ENCODE data around the gene KEL. TPM values are rescaled to one million over a fixed set of nuclear protein-coding genes. Genes with fewer than 3 reads are reported as not detected.
A peak's percentile ranks its signal among the peaks of the same experiment; 100 is the strongest.

KEL gene
- total RNA-seq, 1 experiment from 2014 or later, result 0.21 TPM

DNA sequence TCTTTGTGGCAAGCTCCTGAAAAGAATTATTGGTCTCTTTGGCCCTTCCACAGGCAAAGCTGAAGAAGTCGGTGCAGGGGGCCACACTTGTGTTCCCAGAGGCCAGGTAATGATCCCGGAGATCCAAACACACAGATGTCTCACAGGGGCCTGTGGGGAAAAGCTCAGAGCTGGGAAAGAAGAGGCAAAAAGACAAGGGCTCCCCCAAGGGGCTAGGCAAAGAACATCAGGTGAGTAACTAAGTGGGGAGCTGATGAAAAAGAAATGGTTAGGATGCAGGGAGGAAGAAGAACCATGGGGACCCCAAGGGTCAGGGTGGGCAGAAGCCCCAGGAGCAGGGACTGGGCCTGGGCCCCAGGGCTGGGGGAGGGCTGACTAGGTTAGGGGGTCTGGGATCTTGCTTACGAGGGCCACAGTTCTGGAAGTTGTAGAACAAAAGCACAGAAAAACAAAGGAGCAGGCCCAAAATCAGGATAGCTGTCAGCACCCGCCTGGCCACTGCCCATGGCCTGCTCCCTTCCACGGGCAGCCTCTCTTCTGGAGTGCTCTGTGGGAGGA, 1.1 kb downstream of the KEL start:
- no peak for DNase-seq (ENCODE audit: low spot score)

DNA sequence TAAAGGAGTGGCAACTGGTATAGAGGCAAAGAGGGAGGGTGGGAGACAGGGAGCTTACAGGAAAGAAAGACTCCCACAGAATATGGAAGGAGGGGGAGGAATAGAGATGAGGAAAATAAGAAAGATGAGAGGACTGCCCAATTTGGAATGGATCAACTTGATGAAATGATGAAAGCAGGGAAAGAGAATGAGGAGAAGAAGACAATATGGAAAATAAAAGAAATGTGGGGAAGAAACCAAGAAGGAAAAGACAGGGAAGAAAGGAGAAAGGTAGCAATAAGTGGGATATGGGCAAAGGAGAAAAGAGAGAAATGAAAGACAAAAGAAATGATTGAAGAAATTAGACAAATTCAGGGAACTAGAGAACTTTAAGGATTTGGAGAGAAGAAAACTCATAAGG, 3.0 kb downstream of the KEL start:
- no peak for DNase-seq (ENCODE audit: low spot score)

DNA sequence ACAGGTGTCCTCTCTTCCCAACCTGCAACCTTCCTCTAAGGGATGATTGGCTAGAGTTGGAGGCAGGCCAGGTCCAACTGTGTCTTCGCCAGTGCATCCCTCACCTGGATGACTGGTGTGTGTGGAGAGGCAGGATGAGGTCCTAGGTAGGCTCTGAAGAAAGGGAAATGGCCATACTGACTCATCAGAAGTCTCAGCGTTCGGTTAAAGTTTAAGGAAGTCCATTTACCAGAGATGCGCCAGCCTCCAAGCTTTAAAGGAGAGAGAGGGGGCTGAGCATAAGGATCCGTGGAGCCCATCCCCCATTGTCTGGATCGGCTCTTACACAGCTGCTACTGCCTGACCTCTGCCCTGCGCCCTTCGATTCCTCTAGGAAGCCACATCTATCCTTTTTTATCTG, 4.4 kb downstream of the KEL start:
- no peak for DNase-seq (ENCODE audit: low spot score)

DNA sequence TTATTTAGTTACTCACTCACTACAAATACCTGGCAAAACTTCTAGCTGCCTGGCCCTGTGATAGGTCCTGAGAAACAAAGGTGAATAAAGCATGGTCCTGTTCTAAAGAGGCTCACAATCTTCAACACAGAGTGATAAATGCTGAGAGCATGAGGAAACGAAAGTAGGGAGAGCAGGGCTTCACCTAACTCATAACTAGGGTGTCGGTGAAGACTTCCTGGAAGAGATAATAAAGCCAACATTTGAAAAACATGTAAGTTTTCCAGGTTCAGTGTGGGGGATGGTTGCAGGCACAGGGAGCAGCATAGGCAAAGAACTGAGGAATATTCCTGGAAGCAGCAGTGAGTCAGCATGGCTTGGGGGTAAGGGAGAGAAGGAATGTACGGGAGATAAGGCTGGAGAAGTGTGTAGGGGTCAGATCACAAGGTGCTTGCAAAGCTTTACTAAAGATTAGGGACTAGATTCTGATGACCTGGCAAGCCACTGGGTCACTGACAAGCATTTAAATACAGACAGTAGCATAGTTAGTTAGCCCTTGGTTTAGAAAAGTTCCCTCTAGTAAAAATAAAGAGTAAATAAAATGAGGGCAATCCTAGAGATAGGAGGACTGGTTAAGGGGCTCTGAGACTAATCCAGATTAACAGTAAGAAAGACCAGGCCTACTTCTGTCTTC, 5.1 kb downstream of the KEL start:
- DNase-seq (ENCODE audit: low spot score), result peak; percentile 33

DNA sequence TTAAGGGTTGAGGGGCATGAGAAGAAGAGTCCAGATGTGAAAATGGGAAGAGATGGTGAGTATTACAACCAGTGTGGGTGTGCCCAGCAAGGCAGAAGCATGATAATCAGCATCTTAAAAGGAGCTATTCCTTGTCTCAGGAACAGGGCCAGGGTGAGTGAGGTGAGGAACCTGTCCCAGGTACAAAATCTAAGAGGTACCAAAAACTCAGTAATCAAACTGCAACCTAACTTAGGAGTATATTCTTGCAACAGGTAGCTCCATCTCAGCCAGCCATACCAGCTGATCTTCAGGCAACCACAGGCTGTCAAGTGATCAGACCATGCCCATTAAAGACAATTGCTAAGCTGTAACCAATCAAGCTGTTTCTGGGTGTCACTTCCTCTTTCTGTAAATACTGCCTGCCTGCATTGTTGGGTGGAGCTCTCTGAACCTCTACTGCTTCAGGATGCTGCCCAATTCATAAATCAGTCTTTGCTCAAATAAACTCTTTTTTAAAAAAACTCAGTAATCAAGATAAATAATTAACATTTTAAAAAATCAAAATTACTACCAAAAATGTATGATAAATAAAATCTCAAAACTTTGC, 7.4 kb downstream of the KEL start:
- no peak for DNase-seq (ENCODE audit: low spot score)

DNA sequence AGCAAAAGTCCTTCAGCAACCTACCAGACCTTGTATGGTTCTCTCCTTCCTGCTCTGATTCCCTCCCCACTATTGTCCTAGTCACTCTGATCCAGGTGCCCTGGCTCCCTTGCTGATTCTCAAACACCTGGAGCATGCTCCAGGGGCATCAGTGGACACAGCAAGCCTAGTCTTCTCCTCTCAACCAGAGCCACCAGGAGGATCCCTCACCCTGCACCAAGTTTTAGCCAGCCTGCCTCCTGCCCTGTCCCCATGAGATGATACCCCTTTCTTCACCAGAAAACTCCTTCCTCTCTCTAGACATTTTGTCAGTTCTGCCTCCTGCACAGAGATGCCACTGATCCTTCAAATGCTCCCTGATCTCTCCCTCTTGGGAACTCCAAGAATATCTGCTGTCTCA, 11.9 kb downstream of the KEL start:
- no peak for DNase-seq (ENCODE audit: low spot score)

DNA sequence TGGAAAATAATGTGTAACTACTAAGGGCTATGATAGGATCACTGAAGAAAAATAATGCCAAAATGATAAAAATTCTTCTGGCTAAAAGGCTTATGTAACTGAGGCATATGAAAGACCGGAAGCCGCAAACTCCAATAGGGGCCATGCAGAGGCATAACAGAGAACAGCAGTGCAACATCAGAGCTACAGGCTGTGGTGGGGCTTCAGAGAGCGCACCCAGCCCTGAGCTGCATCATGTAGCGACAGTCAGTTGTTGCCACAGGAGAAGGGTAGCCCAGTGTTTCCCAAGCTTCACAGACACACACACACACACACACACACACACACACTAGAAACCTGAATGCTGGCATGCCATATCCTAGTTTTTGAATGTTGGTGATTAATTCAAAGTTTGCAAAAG, 13.6 kb downstream of the KEL start:
- no peak for DNase-seq (ENCODE audit: low spot score)

DNA sequence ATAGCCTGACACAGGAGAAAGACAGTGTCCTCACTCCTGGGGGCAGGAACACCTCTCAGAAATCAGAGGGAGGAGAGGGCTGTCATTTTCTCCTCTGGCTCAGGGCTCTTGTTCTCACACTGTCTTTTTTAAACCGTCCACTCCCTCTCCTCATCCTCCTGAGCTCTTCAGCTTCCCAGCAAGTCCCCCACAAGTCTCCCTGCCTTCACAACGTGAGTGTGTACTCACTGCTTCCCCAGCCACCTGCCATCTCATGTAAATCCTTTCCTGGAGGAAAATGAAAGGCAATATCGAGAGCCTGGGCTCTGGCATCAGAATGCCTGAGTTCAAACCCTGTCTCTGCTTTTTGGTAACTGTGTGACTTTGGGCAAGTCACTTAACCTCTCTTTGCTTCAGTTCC, 17.2 kb downstream of the KEL start:
- DNase-seq (ENCODE audit: low spot score), result no peak

DNA sequence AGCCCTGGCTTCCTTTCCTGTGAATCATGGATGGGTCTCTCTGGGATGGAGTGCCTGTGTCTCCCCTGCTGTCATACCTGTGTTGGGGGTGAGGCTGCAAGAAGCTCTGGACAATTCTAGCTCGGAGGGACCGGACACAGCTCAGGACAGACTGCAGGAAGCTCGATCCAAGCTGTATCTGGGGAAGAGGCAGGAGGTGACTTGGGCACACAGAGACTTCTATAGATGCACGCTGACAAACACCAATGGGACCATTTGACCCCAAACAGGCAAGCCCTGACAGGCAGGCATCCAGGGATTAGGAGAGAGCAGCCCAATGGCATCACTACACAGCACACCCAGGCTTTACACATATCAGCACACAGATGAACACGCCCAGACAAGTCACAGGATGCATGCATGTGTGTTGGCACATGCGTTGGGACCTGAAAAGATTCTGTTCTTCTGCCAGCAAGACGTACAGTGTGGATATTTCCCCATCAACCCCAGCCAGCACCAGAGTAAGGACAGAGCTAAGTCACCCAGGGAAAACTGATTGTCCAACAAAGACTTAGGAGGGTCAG, 18.4 kb downstream of the KEL start:
- no peak for DNase-seq (ENCODE audit: low spot score)

DNA sequence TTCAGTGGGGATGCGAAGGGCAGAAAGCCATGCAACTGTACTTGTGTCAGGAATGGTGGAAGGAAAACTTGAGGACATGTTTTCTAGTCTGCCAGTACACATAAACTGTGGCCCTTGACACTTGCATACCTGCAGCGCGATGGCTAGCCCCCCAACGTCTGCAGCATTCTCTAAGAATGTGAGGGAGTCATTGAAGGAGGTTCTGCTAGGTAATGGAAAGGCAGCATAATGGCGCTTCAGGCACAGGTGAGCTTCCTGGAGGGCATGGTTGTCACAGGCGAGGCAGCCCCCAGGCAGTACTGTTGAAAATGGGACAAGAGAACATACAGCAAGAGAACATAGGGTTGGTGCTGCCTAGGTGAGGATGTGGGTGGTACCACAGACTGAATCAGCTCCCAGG, 19.4 kb downstream of the KEL start:
- DNase-seq (ENCODE audit: low spot score), result no peak

DNA sequence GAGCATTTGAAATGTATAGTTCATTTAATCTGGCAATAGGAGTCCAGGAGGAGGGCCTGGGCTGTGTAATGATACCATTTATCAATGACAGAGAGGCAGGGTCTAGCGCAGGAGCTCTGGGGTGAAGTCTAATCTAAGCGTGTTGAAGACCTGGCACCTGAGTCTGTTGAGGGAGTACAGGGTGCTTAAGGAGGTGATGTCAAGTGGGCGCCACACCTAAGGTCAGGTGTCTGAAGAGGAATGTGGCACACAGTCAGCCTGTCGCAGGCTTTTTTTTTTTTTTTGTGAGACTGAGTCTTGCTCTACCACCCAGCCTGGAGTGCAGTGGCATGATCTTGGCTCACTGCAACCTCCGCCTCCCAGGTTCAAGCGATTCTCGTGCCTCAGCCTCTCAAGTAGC, 20.6 kb downstream of the KEL start:
- no peak for DNase-seq (ENCODE audit: low spot score)

DNA sequence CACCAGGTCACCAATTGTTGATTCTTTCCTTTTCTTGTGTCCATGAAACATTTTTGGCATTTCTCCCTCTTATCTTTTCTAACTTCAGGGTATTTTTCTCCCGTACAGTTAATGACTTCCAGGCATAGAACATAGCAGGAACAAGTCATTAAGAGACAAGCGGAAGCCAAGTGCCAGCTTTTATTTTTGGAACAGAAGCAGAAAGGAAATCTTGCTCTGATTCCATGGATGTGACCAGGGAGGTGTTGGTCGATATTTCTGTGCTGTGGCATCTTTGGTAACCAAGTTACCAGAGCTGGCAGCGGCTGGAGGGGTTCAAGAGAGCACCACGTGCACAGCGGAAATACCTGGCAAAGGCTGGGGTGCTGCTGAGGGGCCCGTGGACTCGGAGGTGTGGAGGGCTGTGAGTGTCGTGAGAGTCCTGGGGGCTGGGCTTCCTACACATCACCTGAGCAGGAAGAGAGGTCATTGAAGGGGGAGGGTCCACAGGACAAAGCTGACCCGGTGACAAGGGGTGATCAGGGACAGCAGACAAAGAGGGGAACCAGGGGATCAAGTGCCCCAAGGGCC, 21.1 kb downstream of the KEL start:
- no peak for DNase-seq (ENCODE audit: low spot score)

DNA sequence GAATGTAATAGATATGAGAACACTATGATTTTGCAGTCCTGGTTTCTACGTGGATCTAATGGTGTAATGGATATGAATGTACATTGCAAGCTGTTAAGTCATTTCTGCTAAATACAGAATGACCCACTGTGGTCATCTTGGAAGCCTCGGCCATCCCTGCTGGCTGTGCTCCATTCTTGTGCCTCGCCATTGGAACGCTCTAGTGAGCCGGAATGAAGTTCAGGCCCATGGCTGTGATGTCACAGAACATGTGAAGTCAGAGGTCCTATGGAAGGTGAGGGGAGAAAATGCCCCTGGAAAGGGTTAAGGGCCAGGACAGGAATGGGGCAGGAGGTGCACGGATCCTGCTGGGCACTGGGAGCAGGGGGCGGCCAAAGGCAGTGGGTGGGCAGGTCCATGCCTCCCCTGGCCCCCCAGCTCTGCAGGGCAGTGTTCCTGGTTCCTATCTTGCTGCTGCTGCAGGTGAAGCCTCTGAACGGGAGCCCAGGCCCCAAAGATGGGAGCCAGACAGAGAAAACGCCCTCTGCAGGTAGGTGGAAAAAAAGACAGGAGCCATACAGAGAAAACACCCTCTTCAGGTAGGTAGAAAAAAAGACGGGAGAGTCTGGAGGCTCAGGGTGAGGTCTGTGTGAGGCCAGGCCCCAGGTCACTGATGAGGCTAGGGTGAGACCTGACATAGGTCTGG, 22.8 kb downstream of the KEL start, which contains the start of gene LLCFC1:
LLCFC1 (plus strand) TSS at position 259 of the 685 bp plus-strand sequence; CDS start at position 397, 138 bp downstream.
- no peak for DNase-seq (ENCODE audit: low spot score)

DNA sequence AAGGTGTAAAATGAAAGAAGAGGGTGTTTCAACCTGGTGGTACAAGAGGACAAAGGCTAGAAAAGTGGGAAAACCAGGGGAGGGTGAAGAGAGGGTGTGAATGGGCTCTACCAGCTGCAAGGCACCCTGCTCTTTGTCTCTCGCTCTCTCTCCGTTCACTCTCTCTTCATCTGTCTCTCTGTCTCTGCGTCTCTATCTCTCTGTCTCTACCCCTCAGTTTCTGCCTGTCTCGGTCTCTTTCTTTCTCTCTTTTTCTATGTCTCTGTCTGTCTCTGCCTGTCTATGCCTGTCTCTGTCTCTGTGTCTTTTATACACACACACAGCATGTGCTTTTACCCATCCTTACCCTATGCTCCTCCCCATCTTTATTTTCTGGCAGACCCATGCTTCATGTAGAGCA, 23.6 kb downstream of the KEL start:
- DNase-seq (ENCODE audit: low spot score), result no peak

DNA sequence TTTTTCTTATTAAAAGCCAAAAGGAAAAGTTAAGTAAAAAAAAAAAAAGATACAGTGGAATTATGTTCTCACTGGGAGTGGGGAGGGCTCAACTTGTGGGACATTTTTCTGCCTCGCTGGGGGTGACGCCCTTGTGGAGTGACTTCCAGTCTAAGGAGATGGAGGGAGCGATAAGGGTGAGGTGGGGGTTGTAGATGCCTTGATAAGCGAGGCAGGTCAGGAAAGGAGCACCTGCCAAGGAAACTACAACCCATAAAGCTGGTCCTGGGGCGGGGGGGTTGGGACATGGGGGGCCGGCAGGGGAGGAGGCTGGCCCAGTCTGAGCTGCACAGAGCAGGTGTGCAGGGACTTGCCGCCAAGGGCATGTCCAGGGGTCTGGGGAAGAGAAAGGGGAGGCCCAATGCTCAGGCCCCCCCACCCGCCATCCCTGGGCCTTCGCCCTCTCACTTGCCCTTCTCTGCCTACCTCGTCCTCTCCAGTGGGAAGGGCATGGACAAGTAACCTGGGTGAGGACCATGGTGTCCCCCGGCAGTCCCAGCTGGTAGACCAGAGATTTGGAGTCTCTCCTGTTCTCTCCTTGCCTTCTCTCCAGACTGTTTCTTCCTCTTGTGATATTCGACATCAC, 26.1 kb downstream of the KEL start:
- DNase-seq (ENCODE audit: low spot score), result no peak

DNA sequence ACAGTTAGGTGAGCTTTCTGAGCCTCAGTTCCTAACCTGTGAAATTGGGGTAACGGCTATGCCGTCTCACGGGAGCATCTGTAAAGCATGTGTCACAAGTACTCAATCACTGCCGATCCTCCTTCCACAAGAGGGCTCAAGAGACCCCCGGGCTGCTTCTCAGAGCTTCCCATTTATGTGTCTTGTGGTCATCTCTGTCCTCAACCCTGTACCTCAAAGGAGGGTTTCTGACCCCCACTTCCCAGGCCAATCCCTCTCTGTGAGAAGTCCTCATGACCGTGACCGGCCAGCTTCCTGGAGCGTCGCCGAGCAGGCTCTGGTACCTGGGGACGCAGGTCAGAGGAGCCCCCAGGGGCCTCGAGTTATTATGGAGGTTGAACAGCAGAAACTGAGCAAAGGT, 28.1 kb downstream of the KEL start:
- DNase-seq (ENCODE audit: low spot score), result no peak

DNA sequence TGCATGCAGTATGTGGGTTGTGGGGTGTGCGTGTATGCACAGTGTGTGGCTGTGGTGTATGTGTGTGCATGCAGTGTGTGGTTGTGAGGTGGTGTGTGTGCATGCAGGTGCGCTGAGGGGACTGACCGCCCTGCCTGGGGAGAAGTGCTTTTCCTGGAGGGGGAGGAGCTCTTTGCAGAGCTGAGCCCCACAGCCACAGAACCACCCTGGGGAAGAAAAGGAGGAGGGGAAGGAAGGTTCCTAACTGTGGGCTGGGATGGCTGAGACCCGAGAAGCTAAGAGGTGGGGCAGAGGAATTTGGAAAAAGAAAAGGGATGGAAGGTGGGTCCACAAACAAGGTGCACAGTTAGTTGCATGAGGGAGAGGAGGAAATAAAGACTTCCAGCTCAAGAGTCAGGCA, 28.5 kb downstream of the KEL start, which contains the start of gene TRPV5:
TRPV5 (minus strand) TSS at position 123 of the 400 bp plus-strand sequence. CDS start 287 bp downstream, outside the sequence.
- DNase-seq (ENCODE audit: low spot score), result no peak

DNA sequence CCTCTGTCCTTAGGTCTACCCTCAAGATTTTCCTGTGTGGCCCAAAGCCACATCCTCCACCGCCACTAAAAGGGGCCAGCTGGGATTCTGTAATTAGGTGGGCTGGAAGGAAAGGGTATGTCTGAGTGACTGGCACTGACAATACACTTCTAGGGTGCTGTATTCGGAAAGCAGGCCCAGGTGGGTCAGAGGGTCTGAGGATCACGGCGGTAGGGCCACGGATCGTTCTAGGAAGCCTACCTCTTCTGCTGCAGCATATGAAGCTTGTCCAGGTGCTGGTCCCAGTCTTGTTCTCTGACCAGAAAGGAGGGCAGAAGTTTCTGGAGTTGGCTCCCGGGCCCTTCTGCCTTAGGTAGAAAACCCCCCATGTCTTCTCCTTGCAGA, 29.1 kb downstream of the KEL start:
- DNase-seq (ENCODE audit: low spot score), result no peak

DNA sequence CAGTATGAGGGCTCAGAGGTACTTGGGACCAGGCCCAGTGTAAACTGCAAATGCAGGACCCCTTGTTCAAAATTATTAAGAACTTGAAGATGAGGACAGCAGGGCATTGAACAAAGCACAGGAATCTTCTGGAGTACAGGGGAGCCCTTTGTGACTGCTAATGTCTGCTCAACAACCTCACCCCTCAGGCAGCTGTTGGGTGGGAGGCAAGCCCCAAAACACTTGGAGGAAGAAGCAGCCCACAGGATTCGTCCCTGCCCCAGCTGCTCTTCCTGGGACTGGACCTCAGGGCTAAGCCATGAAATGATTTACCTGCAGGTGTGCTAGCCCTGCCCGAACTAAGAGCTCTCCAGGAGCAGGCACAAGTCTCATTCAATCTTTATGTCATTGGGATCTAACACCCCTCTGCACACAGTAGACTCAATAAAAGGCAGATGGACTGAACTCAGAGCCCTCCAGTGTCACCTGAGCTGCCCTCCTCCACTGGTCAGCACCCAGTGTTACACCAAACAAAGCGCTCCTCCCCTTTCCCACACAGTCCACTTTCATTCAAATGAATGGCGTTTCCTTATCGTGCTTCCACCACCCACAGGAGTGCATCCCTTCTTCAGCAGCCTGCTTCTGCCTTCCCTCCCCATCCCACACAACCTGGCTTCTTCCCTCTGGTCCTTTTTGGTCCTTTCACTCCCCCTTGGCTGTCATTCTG, 29.6 kb downstream of the KEL start:
- no peak for DNase-seq (ENCODE audit: low spot score)

DNA sequence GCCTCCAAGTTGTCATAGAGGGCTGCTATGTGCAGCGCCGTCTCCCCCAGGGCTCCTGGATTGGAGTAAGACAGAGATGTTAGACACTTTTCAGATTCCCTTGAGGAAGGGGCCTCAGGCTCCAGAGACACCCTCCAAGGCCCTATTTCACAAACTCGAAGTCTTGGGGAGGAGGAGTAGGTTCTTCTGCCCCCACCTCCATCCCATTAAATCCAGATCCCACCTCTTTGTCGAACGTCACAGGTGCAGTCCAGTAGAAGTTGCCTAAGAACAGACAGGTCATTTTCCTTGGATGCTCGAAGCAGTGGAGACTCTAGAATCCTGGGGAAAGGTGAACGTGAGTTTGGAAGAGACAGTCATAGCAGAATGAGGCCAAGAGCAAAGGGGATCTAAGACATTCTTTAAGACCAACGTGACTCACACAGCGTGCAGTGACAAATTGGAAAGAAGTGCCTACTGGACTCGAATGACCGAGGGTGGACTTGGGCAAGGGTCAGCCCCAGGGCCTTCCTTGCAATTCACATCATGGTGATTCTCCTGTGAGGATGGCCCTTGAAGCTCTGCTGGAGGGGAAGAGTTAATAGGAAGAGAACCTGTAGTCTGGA, 31.9 kb downstream of the KEL start:
- DNase-seq (ENCODE audit: low spot score), result no peak

DNA sequence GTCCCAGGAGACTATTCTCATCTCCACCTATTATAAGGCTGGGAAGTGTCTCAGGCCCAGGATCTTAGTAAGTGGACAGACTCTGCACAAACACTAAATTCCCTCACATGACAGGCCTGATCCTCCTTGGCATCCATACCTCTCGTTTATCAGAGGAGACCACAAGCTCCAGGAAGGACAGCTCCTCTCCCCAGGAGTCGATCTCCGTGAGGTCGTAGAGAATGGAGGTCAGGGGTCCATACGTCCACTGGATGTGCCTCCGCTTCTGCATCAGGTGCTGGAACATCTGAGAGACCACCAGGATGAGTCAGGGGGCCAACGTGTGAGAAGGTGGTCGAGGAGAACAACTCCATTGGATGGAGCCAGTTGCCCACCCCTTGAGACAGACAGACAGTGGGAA, 34.2 kb downstream of the KEL start:
- no peak for DNase-seq (ENCODE audit: low spot score)
